ENCODE data around the gene STK16.
"Not testable (repeated sequence)": the region's sequence is repeated elsewhere in the genome, so short reads cannot be mapped to it uniquely, and the experiment has no call there.

Gene STK16

DNA sequence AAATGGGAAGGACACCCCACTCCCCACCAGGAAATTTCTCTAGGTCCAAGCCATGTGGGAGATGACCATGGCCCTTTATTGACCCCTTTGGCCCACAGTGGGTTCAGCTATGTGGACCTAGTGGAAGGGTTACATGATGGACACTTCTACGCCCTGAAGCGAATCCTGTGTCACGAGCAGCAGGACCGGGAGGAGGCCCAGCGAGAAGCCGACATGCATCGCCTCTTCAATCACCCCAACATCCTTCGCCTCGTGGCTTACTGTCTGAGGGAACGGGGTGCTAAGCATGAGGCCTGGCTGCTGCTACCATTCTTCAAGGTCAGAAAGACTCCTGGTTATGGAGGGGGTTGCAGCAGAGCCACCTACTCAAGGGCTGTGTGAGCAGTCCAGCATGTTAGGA, 1.3 kb downstream of the STK16 start:
- DNase-seq = no peak

DNA sequence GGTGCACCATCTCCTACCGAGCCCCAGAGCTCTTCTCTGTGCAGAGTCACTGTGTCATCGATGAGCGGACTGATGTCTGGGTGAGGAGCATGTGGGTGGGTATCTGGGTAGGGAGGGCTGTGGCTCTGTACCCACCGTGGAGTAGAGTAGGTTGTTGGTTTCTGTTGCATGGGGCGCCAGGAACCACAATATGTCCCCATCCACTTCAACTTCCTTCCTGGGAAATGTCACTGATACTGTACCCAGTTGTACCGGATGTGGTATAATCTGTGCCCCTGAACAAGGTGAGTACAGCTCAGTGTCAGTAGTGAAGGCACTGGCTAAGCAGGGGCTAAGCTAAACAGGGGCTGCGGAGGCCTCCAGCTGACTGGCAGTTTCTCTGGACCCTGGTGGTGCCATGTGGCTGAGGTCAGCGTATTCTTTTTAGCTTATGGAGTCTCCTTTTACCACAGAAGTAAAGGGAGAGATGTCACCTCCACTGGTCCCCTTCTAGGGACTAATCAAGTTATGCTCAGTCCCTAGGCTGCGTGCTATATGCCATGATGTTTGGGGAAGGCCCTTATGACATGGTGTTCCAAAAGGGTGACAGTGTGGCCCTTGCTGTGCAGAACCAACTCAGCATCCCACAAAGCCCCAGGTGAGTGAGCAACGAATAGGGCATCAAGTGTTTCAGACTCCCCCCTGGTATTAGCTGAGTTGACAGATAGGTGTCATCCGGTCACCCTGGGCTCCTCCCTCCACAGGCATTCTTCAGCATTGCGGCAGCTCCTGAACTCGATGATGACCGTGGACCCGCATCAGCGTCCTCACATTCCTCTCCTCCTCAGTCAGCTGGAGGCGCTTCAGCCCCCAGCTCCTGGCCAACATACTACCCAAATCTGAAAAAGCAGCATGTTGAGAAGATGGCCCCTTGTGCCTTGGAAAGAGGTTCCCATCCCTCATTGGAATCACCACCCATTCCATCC, 2.7 kb downstream of the STK16 start:
- DNase-seq = peak; percentile 49 to 80

DNA sequence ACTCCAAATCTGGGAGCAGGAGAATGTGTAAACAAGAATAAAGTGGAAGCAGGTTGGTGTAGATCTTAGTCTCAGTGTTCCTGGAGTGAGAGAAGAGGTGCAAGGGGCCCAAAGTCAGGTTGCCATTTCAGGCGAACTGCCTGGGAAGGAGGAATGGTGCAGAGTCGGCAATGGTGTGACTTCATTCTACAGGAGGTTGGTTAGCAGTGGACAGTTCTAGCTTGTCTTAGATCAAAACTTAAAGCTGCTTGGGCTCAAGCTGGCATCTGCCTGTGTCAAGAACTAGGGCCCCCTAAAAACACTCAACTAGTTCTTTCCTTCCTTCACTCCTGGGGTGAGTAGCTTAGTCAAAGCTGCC, 3.5 kb downstream of the STK16 start:
- no peak for DNase-seq

DNA sequence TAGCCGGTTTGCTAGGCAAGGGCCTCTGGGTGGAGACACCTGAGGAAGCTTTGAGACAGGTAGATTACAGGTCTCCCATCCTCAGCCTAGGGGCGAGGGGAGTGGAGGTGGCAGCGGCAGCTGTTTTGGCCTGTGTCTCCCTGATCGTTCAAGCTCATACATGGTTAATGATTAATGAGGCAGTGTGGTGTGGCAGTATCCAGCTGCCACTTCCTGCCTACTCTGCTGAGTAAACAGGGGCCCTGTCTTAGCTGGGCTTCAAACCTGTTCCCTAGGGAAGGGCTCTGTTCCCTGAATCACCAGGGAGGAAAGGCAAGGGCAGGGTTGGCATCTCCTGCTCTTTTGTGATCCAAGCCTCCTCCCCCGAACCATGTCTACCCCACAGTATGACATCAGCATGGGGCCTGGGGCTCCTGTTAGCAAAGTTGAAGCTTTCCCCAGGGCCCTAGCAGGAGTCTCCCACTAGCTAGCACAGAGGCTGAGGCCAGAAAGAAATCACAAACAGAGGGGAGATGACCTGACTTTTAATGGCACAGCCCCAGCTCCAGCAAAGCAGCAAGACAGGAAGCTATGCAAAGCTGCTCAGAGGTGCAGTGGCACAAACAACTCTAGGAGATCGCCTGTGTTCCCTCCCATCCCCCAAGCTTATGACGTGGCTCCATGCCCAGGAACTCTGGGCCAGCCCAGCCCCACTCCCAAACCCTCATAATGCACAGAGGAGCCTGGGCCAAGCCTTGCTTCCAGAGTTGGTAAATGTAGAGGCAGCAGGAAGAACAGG, 4.1 kb downstream of the STK16 start:
- peak; percentile 49 to 65 for DNase-seq

DNA sequence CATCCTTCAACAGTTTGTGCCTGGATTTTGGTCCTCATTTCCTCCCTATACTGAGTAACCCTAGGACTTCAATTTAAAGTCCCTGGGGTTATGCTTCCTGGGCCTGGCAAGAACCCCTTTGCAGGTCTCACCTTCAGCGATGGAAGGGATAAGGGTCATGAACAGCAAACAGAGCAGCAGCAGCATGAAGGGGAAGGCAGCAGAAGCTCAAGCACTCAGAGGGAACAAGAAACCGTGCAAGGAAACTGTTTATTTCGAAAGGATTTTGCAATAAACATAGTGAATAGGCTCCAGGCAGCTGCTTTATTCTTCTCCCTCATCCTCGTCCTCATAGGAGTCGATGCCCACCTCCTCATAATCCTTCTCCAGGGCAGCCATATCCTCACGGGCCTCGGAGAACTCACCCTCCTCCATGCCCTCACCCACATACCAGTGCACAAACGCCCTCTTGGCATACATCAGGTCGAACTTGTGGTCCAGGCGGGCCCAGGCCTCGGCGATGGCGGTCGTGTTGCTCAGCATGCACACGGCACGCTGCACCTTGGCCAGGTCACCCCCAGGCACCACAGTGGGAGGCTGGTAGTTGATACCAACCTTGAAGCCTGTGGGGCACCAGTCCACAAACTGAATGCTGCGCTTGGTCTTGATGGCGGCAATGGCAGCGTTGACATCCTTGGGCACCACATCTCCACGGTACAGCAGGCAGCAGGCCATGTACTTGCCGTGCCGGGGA, 4.9 kb downstream of the STK16 start:
- DNase-seq = no peak

DNA sequence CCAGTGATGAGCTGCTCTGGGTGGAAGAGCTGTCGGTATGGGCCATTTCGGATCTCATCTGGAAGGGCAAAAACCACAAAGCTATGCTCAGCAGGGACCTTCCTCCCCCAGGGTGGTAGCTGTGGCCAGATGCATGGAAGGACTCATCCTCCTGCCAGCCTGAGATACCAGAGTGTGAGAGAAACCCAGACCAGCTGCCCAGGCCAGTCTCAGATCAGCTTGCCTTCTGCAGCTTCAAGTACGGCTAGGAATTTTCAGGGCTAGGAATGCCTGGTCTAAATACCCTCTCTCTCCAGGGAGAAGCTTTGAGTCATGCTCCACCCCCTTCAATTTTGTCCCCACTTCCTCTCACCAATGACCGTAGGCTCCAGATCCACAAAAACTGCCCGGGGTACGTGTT, 6.4 kb downstream of the STK16 start:
- DNase-seq = no peak

DNA sequence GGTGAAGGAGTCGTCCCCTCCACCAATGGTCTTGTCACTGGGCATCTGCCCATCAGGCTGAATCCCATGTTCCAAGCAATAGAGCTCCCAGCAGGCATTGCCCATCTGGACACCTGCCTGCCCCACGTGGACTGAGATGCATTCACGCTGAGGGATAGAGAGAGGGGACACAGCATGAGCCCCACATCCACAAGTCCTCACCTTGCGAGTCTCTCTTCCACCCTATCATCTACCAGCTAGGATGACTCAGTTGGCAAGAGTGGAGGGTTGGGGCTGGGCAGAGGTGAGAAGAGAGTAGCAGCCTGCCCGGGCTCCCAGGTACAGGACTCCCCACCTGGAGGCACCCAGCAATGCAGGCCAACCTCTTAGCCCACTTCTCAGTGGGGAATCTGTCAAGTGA, 6.8 kb downstream of the STK16 start:
- peak in 1 of 2 donors; percentile 24 for DNase-seq

DNA sequence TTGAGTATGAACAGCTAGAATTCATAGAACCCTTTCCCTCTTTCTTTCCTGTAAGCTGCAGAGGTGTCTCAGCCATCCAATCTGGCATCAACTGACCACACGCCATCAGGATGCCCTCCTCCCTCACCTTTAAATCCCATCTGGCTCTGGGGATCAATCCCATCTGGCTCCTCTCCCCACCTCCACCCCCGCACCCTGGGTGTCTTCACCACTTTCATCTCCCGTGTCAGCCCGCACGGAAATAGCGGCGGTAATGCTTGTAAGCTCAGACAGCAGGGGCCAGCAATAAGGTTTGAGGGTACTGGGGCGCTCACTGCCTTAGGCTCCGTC, 7.3 kb downstream of the STK16 start:
- no peak for DNase-seq

DNA sequence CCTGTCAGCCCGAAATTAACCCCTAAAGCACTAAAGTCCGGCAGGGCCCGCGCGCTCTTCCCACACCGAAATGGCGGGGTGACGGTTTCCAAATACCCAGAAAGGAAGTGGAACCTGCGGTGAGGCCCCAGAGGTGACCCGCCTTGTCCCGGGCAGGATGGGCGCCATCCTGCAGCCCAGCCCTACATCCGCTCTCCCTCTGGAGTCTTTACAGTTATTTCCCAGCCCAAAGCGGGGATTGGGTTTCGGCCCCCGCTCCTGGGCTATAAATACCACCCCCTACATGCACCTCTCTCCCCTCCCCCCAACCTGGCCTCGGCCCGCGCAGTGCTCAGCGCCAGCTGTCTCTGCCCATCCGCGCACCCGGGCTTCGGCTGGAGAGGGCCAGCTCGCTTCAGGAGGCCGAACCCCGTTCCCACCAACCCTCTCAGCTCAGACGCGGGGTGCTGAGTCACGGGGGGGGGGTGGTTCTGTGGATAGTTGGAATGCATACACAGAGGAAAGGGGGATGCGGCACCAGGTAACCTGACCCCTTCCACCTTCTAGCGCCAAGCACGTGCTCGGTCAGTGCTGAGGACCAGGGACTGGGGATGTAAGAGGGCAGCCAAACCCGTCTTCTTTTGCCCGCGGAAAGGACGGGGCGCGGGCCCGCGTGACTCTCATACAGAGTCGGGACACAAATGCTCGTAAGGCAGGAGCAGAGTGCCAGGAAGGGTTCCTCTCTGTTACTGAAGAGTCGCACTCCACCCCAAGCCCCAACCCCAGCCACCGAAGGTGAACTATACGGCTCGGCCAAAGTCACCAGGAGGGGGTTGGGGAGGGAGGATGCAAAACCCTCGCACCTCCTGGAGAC, 7.8 kb downstream of the STK16 start, which contains the start of gene TUBA4B:
Gene TUBA4B (plus strand): TSS at position 344 of the 853 bp plus-strand sequence. CDS start 165 bp downstream, at position 509.
- peak; percentile 36 to 57 for DNase-seq

DNA sequence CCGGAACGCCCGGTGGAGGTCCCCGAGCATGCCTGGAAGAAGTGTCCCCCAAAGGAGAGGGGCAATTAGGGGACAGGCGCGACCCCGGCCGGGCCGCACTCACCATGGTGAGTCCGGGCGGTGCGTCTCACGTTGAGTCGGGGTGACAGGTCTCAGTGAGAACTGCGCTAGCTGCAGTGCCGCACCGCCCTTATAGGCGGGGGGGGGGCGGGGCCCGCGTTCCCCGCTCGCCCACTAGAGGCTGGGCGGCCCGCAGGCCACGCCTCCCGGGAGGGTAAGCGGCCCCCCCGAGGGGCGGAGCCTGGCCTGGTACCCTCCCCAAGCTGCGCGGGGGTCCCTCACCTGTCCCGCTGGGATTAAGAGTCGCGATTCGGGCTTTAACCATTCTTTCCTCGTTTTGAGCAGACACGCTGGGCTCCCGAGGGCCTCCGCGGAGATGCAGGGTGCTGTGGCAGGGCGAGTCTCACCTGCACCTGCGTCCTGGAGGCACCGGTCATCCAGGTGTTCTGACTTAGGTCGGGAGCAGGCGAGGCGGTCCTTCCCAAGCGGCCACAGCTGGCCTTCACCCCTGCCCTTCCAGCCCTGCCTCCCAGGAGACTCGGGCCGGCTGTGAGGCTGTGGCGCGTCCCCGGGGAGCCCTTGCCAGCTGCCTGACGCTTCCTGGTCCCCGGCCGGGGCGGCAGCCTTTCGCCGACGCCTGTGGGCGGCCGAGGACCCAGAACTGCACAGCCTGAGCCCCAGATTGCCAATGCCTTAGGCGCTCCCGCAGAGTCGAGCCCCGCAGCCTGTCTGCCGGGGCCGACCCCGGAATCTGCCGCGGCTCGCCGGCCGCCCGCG, 8.7 kb downstream of the STK16 start, which contains the start of gene TUBA4A:
Gene TUBA4A (minus strand): TSS at position 166 of the 837 bp plus-strand sequence. CDS start 60 bp downstream, at position 106.
- DNase-seq = peak; percentile 91 to 94

DNA sequence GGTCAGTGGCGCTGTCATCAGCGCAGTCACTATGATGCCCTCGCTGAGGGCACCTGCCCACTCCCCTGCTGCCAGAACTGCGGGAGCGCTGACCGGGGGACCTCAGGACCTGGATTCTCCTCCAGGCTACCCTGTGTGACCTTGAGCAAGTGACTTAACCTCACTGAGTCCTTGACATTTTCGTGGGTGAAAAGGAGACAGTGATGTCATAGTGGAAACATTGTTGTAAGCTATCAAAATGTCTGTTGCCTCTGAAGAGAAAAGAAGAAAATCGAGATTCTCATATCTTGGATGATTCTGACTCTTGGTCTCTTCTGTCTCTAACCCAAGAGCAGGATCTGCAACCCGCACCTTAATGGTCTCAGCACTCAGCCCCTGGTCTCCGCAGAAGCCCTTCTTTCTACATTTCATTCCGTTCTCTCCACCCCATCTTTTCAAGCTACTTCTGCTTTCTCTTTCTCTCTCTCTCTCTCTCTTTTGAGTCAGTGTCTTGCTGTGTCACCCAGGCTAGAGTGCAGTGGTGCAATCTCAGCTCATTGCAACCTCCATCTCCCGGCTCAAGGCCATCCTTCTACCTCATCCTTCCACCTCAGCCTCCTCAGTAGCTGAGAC, 9.4 kb downstream of the STK16 start:
- DNase-seq = peak; percentile 48 to 61

DNA sequence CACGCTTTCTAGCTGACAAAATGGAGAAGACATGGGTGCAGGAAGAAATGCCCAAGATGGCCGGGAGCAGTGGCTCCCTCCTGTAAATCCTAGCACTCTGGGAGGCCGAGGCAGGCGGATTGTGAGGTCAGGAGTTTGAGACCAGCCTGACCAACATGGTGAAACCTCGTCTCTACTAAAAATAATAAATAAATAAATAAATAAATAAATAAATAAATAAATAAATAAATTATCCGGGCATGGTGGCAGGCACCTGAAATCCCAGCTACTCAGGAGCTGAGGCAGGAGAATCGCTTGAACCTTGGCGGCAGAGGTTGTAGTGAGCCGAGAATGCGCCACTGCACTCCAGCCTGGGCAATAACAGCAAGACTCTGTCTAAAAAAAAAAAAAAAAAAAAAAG, 13.7 kb downstream of the STK16 start:
- not testable (repeated sequence) for DNase-seq

DNA sequence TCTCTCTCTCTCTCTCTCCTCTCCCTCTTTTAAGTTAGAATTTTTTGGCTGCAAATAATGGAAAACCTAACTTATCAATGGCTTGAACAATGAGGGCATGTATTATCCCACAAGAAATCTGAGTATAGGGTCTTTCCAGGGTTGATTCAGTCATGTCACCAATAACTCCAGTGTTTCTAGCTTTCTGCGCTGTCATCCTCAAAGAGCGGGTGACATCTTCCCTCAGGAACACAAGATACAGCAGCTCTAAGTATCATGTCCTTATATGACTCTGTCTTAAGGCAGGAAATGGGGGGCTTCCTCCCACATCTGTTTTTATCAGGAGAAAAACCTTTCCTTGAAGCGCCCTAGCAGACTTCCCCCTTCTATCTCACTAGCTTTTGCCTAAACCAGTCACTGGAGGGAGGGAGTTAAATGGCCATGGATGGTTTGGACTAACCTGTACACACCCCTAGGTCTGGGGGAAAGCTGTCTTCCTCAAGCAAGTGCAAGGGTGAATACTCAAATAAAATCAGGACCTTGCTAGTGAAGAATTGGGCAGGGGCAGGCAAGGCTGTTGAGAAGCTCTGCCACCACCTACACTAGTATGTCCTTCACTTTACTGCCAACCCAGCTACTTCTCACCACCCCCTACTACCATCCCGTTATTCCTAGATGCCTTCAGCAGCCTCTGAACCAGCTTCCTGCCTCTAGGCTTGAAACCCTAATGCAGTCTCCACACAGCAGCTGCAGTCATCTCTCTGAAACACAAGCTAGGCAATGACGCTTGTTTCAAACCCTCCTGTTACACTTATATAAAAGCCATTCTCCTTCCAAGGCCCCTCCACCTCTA, 16.0 kb downstream of the STK16 start:
- DNase-seq = no peak

DNA sequence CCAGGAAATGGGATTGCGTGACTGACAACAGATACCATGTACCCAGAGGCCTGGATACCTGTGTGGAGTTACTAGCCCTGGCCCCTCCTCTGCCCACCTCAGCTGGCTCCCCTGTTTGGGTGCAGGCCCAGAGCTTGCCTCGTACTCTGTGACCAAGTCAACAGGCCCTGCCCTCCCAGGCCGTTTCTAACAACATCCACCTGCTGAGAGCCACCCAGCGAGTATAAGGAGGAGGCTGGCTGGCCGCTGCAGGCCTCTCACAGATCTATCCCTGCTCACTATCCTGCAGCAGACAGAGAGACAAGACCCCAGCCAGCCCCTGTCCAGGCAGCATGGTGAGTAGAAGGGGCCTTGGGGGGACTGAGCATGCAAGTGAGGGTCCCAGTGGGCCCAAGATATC, 21.0 kb downstream of the STK16 start:
- no peak for DNase-seq

DNA sequence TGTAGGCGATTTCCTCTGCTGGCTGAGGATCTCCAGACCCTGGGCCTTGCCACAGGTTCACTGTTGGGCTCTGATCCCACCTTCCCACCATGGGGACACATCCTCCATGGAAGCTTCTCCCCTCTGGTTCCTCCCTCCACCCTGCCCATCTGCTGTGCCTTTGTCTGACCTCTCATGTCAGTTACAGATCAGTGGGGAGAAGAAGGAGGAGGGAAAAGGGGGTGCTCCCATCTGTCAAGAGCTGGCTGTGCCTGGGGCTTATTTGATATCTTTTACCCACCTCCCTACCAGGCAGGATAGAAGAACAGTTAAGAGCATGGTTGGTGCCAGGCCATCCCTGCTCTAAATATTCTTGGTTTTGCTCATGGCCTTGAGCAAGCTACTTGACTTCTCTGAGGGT, 21.6 kb downstream of the STK16 start:
- no peak for DNase-seq

DNA sequence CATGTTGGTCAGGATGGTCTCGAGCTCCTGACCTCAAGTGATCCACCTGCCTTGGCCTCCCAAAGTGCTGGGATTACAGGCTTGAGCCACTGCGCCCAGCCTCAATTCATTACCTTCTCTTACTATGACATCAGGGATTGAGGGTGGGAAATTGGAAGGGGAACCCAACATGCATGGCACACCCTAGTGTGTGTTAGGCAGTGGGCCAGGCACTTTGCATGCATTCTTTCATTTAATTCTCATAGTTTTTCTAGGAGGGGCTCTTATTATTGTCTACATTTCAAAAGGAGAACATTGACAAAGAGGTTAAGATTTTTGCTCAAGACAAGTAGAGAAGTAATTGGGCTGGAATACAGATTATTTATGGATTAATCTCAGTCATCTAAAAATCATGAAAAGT, 23.0 kb downstream of the STK16 start:
- no peak for DNase-seq

DNA sequence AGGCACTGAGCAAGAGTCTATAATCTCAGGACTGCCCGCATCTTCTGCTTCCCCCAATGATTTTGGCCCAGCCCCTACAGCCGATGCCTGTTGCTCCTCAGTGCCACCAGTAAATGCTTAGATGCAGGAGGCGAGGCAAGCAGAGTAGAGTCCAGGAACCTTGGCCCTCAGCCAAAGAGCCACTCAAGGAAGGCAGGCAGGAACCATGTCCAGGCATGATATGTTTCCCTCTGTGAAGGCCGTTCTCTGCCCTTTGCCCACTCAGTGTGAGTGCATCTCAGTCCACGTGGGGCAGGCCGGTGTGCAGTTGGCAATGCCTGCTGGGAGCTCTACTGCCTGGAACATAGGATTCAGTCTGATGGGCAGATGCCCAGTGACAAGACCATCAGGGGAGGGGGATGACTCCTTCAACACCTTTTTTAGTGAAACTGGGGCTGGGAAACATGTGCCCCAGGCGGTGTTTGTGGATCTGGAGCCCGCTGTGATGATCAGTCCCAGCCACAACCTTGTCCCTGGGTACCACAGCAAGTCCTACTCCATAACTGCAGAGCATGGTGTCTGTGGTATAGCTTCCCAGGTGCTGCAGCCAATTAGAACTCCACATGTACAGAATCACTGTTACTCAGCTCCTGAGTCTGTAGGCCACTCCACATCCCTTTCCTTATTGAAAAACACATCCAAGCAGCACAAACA, 24.2 kb downstream of the STK16 start:
- DNase-seq = no peak

DNA sequence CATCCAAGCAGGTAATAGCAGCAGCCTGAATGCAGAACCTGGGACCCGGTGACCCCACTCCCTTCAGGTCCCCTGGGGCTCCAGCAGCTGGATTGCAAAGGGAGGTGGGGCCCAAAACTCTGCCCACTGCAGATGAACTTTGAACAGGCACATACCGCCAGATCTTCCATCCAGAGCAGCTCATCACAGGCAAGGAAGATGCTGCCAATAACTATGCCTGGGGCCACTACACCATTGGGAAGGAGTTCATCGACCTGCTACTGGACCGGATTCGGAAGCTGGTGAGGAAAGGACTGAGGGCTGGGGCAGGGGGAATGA, 24.7 kb downstream of the STK16 start:
- no peak for DNase-seq

DNA sequence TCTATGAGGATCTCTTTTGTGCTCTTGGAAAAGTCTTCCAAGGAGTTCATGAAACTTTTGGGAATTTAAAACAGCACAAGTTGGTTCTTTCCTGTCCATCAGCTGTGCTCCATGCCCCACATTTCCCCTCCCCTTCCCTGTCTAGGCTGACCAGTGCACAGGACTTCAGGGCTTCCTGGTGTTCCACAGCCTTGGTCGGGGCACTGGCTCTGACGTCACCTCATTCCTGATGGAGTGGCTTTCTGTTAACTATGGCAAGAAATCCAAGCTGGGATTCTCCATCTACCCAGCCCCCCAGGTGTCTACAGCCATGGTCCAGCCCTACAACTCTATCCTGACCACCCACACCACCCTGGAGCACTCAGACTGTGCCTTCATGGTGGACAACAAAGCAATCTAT, 25.7 kb downstream of the STK16 start:
- no peak for DNase-seq

All from CD4-positive, alpha-beta T cell treated with Interferon alpha-2 for 1 hour (primary cell).